Mucosa of gallbladder (tissue), 1 donor: ENCODE measurements around the gene DYNLT4. TPM values are rescaled to one million over a fixed set of nuclear protein-coding genes. Genes with fewer than 3 reads are reported as not detected.
"Not testable (repeated sequence)": the region's sequence is repeated elsewhere in the genome, so short reads cannot be mapped to it uniquely, and the experiment has no call there.

ENCODE experiments used
- DNase-seq: peaks from one replicate; pipeline ENCODE4 v3.0.0-alpha.2; 2020; ENCODE audit warnings: low spot score
- total RNA-seq: library from RNA; stranded (reverse); gene quantifications from one replicate; pipeline ENCODE4 v1.2.1, GENCODE V29; 2021
- donor health status: DM: no; HTN: no; CAD: no.

DYNLT4 gene, protein sequence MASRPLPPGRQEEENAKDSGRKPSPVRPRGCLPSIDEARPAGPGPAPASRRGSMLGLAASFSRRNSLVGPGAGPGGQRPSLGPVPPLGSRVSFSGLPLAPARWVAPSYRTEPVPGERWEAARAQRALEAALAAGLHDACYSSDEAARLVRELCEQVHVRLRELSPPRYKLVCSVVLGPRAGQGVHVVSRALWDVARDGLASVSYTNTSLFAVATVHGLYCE
- total RNA-seq = not detected

DNA sequence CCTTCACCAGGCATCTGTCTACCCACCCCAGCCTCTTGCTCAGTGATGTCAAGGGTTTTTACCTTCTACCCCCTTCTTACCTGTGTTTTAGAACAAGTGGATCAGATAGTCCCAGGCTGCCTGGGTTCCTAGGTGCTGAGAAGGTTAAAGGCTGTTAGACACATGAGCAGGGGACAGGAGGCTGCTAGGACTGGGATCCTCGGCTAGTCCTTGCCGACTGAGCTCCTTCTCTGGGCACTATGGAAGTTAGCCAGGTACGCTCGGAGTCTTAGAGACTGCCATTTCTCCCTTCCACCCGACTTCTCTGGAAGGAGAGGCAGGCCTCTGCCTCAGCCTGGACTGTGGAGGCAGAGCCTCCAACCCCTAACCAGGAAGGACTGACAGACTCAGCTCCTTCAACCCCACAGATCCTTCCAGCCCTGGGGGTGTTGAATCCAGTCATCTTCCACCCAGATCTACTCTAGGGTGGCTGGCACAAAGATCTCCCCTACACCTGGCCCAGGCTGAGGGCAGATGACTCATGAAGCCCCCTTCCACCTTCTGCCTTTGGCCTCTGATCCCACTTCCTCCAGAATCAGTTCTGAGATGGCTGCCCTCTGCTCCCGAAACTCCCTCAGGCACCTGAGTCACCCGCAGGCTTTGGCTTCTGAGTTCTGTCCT, at the start of gene DYNLT4:
DYNLT4 (minus strand) TSS at position 648 of the 660 bp plus-strand sequence. CDS start 683 bp downstream, outside the sequence.
- DNase-seq = no peak

DNA sequence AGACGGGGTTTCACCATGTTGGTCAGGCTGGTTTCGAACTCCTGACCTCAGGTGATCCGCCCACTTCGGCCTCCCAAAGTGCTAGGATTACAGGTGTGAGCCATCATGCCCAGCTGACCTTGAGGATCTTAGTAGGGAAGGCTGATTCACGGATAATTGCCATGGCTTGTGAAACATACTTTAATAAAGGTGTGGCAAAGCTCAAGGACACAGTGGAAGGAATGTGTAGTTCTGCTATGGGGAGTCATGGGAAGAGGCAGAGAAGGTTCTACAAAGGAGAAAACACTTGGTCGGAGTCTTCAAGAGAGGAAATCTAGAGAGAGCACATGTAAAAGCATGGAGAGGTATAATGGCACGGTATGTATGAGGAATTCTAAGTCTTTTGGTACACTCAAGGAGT, 48.6 kb upstream of the DYNLT4 start:
- DNase-seq = no peak

DNA sequence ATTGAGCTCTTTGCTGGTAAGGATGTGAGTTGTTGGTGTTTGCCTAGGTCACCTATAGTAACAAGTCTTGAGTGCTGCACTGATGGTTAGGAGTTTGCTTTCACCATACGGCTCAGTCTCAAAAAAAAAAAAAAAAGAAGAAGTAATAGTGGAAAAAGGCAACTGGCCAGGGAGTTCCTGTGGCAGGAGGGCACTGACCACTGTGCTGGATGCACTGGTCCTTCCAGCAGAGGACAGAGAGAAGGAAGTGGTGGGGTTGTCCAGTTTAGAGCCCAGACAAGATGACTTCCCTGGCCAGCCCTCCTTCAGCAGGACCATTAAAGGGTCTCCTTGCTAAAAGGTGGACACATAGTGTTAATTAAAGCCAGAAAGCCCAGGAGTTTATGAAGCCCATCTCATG, 47.8 kb upstream of the DYNLT4 start:
- no peak for DNase-seq

DNA sequence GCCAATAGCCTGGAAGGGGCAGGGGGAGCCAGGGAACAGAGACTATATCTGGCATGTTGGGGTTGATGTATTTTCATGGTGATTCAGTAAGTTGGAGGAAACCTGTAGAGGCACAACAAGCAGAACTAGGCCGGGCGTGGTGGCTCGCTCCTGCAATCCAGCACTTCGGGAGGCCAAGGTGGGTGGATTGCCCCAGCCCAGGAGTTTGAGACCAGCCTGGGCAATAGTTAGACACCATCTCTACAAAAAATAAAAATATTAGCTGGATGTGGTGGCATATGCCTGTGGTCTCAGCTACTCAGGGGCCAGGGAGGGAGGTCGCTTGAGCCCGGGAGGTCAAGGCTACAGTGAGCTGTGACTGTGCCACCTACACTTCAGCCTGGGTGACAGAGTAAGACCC, 46.0 kb upstream of the DYNLT4 start:
- DNase-seq = no peak

DNA sequence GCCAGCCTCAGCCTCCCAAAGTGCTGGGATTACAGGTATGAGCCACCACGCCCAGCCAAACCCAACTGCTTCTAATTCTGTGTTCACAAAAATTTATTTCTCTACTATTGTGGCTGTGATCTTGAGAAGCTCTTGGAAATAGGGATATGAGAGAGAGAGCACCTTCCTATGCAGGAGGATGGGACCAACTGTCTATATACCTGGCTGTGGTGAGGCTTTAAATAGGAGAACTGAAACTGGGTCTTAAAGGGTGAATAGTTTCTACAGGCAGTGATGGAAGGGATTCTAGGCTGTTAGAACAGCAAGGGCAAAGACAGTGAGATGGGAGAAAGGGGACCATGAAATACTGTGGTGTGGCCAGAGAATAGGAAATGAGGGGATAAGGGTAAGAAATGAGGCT, 44.2 kb upstream of the DYNLT4 start:
- no peak for DNase-seq

DNA sequence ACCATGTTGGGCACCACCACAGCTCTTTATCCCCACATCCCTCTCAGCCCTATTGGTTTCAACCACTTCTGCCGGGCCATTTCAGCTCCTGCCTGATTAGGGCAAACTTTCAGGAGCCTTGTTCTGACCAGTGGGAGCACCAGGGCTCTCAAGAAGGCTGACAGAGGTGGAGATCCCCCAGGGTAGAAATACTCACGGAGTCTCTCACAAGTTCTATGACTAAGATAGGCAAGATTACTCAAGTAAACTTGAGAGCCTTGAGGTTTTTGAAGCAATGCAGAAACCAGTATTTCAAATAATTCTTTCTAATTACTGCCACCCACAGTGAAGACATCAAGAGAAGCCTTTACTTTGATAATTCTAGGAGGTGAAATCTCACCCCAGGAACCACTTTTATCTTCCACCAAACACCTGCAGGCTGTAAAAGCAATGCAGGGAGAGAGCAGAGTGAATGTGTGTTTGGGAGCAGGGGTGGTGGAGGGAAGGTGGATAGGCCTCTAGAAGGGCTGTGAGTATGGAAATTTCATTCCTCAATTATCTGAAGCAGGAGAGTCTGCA, 42.5 kb upstream of the DYNLT4 start:
- no peak for DNase-seq

DNA sequence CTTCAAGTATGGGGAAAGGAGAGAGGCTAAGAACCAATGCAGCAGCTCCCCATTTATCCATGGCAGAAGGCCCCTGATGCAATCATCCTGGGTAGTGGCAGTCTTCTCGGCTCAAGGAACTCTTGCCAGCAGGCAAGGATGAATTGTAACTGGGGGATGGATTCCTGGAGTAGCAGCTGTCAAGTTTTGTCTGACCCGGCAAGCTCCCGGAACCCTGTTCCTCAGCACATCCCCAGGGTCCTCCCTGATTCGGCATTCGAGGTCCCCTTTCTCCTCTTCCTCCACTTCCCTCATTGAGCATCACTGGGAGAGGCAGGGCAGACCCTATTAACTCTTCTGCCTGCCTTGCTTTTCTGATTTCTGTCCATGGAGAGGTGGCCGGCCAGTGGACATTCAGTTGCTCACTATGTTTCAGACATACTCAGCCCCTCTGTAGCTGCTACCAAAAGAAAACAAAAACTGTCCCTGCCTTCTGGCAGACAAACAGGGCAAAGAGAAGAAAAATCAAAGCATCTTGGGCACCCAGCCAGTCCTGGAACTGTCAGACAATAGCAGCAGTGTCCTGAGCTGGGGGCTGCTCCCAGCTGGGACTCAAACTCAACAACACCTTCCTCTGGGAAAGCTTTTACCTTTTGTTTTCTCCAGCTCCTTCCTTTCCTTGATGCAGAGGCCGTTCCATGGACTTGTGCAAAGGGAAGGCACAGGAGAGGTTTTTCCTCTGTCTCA, 41.5 kb upstream of the DYNLT4 start:
- no peak for DNase-seq

DNA sequence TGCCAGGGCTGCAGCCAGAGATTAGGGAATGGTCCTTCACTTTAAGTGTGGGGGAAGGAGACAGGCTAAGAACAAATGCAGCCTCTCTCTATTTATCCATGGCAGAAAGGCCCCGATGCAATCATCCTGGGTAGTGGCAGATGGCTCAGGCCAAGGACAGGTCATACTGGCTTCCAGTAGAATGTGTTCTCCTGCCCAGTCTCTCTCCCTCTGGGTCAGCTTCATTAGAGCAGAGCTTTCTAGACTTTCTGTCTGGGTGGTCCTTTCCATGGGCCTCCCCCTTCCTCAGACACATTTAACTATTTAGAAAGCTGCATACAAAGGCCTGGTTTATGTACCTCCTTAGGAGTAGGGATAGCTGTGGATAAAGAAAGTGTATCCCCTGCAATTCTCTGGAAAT, 40.7 kb upstream of the DYNLT4 start:
- DNase-seq = no peak

DNA sequence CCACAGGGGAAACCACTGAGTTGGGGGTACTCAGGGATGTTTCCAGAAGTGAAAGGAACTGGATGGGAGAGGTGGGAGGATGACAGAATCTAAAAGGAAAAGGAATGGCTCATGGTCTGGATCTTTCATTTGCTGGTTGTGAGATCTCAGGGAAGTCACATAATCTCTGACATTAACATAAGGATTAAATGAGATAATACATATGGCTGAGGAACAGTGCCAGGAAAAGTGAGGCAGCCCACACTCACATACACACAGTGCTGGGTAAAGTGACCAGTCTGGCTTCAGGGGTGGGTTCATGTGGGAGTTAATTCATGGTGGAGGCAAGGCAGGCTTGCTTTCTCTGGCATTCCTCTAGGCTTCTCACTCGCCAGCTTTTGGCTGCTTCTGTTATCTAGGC, 39.8 kb upstream of the DYNLT4 start:
- DNase-seq = no peak

DNA sequence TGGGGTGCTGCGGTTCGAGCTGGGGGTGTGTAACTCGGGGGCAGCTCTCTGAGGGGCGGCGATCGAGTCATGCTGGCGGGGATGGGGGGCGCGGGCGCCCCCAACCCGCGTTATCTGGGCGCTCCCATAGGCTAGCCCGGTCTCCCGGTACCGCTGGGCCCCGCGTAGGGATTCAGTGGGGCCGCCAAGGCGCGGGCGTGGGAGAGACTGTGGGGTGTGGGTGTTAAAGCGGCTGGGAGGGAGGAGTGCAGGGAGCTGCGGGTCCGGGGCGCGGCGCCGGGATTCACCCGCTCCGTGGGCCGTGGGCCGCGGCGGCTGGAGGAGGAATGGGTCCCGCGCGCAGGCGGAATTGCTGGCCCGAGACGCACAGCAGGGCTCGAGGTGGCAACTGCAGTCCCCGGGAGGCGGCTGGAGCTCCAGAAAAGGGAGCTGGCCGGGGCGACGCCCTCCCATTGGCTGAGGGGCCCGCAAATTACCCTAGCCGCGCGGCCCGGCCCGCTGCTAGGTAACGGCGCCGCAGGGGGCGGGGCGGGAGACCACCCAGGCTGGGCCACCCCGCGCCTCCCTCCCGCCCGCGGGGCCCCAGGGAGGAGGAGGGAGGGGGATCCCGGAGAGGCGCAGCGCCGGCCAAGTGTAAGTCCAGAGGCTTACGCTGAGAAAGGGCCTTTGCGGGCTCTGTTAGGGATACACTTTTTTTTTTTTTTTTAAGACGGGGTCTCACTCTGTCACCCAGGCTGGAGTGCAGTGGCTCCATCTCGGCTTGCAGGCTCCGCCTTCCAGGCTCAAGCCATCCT, 35.9 kb upstream of the DYNLT4 start, which contains the start of gene PTCH2:
PTCH2 (minus strand) TSS at position 392 of the 794 bp plus-strand sequence; CDS start at position 71, 321 bp downstream.
- DNase-seq = peak; percentile 59

DNA sequence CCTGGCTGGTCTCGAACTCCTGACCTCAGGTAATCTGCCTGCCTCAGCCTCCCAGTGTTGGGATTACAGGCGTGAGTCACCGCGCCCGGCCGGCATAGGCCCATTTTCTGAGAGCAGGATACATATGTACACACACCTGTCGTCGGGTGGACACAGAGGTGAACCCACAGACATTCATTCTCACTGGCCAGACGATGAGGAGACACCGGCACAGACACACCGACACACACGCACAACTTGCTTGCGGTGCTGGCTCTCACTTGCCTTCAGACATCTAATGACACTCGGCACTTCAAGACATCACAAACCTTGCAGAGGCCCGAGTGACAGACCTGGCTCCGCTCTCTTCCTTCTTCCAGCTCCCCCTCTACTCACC, 35.3 kb upstream of the DYNLT4 start:
- DNase-seq = no peak

DNA sequence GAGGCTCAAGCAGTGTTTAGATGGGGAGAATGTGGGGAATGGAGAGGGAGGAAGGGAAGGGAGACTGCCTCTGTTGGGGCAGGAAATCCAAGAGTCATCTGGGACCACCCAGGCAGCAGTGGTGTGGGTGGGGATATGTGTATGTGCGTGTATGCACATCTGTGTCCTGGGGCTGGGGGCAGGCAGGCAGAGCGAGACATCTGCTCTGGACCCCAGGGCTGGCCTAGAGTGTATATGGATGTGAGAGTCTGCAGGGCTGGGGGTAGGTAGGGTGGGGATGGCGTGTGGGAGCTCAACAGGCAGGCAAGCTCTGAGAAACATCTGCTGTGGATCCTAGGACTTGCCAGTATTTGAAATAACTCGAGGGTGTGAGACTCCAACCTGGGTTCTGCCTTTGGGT, 32.4 kb upstream of the DYNLT4 start:
- DNase-seq = no peak

DNA sequence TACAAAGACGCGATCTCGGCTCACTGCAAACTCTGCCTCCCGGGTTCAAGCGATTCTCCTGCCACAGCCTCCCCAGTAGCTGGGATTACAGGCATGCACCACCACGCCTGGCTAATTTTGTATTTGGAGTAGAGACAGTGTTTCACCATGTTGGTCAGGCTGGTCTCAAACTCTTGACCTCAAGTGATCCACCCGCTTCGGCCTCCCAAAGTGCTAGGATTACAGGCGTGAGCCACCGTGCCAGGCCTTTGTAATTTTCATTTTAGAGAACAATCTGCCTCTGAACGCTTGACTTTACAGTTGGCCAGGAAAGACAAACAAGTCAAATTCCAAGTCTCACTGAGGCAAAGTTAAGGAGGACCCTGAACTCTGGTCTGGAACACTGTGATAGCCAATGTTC, 31.1 kb upstream of the DYNLT4 start:
- not testable (repeated sequence) for DNase-seq

DNA sequence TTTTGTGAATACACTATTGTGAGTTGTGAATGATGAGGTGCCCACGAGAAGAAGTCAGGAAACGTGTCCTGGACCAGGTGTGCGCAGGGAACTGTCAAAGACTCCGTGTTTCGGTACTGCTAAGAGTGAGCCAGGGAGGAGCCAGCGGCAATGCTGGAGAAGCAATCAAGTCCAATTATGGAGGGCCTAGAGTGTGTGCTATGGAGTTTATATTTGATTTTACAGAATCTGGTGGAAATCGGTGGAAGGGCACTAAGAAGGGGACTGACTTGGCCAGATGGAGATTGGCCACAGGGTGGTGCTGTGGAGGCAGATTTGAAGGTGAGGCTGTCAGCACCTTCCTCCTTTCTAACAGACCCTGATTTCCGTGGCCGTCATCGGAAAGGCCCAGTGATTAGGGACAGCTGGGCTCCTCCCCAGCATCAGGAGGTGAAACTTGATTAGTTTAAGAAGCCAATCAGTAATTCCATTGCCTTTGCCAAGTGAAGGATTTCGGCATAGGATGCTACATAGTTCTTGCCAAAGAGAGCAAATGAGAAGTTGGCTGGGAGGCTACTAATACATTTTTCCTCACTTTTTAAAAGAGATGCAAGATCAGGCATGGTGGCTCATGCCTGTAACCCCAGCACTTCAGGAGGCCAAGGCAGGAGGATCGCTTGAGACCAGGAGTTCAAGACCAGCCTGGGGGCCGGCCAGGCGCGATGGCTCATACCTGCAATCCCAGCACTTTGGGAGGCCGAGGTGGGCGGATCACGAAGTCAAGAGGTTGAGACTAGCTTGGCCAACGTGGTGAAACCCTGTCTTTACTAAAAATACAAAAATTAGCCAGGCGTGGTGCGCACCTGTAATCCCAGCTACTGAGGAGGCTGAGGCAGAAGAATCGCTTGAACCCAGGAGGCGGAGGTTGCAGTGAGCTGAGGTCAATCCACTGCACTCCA, 28.9 kb upstream of the DYNLT4 start:
- peak; percentile 79 for DNase-seq

DNA sequence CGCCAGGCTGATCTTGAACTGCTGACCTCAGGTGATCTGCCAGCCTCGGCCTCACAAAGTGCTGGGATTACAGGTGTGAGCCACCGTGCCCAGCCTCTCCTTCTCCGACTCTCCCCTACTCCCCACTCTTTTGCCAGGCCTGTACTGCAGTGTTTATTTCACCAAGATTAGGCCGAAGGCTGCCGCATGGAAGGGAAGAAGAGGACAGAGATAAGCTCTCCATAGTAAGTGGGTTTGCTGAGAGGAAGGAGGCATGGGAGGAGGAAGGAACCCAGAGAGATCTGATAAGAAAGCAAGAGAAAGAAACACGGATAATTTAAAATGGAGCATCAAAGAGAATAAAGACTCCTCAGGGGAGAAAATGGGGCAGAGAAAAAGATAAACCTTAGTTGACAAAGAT, 27.2 kb upstream of the DYNLT4 start:
- DNase-seq = no peak

DNA sequence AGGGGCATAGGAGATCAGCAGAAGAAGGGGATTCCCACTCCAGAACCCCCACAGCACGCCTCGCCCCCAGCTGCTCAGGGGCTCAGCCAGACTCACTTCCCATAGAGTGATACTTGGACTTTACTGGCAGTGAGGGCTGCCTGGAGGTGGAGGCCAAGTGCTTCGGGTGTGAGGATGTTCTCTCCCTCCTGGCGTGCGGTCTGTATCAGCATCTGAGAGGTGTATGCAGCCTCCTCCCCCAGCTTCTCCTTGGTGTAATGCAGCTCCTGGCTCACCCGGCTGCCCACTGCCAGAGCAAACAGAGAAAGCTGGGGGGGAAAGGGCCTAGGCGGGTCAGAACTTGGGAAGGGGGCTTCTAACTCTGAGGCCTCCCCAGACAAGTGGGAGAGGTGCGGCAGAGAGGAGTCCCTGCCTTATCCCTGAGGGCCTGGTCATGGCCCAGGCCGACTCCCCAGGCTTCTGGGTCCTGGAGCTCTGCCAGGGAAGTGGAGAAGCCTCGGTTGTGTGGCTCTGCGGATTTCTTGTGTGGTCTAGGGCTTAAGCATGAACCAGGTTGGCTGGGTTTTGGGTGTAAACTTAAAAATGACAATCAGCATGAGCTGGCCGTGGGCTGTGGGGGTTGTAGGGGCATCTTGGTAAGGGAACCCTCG, 25.0 kb upstream of the DYNLT4 start:
- no peak for DNase-seq

DNA sequence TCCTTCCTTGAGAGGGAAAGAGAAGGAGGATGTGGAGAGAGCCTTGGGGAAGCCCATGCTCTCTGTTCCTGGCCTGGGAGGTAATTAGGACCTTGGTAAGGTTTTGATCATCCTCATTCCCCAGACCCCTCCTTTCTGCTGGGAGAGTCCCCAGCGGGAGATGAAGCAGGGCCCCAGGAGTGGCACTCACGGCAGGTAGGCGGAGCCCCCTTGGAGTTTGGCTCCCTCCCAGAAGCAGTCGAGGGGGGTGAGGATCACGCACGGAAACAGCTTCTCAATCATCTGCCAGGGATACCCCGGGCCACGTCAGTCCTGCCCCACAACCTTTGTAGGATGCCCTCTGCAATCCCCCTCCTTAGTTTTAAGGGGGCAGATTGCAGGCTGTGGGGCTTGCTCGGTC, 24.4 kb upstream of the DYNLT4 start:
- DNase-seq = no peak

DNA sequence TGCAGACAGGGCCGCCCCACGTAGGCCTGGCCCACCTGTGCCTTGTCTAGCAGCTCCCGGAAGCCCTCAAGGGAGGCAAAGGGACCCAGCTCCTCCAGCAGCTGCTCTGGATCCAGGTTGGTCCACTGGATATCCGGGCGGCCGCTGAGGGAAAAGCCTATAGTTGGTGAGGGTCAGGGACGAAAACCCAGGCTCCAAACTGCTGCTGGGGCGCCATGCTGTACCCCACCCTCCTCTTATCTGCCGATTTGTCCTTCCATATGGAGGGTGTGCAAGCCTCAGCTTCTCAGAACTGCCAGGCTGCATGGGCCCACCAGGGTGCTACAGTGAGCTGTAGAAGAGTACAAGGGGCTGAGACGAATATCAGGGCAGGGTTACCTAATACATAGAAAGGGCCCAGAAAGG, 23.8 kb upstream of the DYNLT4 start:
- DNase-seq = no peak

DNA sequence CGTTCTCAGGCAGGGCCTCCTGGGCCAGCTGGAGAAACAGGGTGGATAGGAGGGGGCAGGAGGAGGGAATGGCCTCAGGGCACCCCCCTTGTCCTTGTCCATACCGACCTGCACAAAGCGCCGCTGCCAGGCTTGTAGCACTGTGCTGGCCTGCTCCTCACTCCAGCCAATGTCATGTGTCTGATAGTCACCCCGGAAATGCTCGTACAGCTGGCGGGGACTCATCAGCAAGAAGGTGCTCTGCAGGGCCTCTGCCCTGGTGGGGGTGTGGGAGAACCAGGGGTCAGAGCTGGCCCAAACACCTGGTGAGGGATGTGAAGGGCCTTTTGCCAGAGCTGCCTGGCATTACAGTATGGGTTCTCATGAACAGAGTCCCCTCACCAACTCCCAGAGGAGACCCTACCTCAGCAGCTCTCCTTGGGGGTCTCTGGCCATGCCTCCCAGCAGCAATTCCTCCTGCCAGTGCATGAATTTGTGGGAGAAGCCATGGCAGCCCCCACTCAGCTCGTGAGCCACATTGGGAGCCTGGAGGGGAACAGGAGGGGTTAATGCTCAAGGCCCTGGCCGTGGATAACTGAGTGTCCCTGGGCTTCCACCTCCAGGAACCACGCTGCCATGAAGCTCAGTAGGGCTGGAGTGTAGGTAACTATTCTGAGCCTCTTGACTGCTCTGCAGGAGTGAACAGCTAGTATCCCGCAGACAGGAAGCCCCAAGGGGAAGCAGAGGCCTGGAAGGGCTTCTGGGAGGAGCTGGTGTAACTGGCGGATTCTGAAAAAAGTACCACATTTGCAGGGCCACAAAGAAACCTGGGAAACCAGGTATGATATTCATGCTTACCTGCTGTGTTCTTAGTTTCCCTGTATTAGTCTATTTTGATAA, 22.6 kb upstream of the DYNLT4 start:
- DNase-seq = no peak
